ENCODE measurements around the gene HAVCR1.
"Not testable (repeated sequence)": the region's sequence is repeated elsewhere in the genome, so short reads cannot be mapped to it uniquely, and the experiment has no call there.

HAVCR1 gene

DNA sequence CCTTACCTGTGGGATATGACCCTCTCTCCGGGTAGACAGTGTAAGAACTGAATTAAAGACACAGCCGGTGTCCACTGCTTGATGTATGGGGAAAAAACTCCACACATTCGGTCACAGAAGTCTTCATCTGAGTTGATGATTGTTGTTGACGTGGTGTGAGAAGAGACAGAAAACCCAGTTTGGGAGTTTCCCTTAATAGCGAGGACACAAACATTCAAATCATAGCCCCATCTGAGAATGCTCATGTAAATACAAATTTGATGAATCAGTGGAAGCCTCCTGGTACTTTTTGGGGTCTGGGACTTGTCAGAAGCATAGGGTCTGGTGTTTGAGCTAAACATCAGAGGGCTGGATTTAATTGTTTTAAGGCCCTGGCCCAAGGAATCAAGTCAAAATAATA, 11.0 kb downstream of the HAVCR1 start:
- DNase-seq: no peak

DNA sequence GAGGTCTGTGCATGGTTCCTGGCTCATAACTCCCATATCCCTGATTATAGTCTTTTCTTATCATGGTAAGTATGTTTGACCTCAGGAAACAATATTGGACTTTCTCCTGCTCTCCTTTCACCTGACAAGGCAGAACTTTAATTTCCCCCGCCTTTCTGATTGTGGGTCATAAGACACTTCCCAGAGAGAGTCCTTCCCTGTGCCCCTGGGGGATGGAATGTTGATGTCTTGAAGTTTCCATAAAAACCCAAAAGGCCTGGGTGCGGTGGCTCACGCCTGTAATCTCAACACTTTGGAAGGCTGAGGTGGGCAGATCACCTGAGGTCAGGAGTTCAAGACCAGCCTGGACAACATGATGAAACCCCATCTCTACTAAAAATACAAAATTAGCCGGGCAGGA, 11.9 kb downstream of the HAVCR1 start:
- DNase-seq: not testable (repeated sequence)

GRCh38 chr5:157046041-157046440, 12.9 kb downstream of the HAVCR1 start:
- no peak for DNase-seq

DNA sequence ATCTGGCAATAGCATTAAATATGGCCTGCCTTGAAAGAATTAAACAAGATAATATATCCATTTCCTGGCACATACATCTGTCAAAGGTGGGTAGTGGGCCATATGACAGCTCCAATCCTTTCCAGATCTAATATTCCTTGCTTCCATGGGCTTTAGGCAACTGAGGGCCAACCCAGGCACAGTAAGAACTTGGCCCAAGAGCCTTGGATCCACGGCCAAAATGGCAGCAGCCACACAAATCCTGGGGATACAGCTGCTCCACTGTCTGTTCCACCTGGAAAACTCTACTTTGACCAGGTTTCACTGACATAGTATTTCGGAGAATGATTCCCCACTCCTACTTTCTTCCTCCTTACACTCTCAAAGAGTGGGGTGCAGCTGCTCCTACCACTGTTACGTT, 13.3 kb downstream of the HAVCR1 start:
- DNase-seq: no peak

DNA sequence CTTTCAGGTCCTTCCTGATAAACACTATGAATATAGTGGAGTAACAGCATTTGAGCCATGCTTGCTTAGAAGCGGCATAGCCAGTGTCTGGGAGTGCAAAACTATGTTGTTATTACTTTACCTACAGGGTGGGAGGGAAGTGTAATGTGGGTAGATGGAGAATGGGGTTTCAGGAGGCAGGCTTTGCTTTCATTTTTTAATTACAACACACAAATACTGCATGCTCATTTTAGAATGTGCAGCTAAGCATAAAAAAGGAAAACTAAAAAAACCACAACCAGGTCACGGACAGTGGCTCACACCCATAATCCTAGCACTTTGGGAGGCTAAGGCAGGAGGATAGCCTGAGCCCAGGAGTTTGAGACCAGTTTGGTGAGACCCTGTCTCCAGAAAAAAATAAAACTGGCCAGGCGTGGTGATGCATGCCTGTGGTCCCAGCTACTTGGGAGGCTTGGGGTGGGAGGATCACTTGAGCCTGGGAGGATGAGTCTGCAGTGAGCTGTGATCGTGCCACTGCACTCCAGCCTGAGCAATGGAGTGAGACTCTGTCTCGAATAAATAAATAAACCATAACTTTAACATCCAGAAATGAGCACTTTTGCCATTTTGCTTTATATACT, 20.2 kb downstream of the HAVCR1 start:
- DNase-seq: no peak

DNA sequence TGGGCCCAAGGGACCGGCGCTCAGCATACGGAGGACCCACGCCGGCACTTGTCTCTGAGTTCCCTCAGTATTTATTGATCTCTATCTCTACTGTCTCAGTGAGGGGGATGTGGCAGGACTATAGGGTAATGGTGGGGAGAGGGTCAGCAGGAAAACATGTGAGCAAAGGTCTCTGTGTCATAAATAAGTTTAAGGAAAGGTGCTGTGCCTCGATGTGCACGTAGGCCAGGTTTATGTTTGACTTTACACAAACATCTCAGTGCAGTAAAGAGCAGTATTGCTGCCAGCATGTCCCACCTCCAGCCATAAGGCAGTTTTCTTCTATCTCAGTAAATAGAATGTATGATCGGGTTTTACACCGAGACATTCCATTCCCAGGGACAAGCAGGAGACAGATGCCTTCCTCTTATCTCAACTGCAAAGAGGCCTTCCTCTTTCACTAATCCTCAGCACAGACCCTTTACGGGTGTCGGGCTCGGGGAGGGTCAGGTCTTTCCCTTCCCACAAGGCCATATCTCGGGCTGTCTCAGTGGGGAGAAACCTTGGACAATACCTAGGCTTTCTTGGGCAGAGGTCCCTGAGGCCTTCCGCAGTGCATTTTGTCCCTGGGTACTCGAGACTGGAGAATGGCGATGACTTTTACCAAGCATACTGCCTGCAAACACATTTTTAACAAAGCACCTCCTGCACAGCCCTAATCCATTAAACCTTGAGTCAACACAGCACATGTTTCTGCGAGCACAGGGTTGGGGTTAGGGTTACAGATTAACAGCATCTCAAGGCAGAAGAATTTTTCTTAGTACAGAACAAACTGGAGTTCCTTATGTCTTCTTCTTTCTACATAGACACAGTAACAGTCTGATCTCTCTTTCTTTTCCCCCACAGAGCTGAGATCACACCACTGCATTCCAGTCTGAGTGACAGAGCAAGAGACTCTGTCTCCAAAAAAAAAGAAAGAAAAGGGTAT, 24.5 kb downstream of the HAVCR1 start:
- not testable (repeated sequence) for DNase-seq

DNA sequence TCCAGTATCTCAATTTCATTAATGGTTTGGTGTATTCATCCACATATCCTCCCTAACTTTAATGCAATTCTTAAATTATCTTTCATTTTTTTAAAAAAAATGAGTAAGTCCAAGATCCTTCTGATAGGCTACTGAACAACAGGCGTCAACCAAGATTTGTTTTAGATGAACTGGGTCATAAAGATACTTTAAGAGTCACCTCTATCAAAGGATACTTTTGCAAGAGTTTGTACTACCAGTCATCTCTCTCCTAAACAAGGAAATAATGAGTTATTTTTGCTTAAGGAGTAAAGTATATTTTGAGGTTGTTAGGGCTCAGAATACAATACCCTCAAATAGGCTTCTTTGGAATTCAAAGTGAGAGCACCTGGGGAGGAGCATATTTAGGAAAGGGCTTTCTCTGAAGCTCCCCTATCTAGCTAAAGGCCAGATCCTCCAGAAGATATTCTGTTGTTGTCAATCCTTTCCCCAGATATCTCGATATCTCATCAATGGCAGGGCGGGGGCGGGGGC, 25.8 kb downstream of the HAVCR1 start:
- no peak for DNase-seq

DNA sequence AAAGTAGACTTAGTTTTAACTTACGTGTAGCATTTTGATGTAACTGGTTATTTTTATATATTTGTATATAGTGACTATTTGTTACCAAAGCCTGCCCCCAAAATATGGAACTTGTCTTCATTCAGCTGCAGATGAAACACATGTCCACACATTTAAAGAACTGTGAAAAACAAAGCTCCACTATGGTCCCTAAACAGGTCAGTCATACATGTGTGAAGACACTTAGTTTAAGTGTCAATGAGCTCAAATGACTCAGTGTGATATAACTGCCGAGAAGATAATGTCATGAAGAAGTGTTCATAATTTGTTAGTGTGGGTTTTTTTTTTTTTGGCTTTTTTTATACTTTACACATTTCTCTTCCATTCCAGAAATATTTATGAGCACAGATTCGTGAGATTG, 28.2 kb downstream of the HAVCR1 start:
- no peak for DNase-seq

- no peak for DNase-seq
Observed at GRCh38 chr5:157029457-157029856, 29.5 kb downstream of the HAVCR1 start.

GRCh38 chr5:157027663-157028062, 31.3 kb downstream of the HAVCR1 start:
- DNase-seq: not testable (repeated sequence)

- peak; percentile 20 for DNase-seq
Observed at GRCh38 chr5:157026789-157027424, 32.0 kb downstream of the HAVCR1 start.

DNA sequence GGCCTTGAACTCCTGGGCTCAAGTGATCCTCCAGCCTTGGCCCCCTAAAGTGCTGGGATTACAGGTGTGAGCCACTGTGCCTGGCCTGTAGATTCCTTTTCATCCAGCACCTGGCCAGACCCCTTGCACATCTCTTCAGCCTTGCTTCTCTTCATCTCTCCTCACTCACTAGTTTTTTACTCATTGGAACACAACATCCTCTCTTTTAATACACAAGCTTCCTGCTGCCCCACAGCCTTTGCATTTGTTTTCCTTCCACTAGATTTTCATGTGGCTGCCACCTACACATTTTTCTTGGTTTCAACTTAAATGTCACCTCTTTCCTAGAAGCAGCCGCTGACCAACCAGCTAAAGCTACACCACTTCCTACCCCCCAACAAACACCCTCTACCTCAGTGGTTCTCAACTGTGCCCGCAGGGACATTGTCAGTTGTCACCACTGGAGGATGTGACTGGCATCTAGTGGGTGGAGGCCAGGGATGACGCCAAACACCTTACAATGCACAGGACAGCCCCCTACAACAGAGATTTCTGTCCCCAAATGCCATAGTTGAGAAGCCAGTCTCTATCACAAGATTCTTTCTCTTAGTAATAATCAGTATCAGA, 33.7 kb downstream of the HAVCR1 start:
- no peak for DNase-seq

- DNase-seq: no peak
Observed at GRCh38 chr5:157024208-157024959, 34.5 kb downstream of the HAVCR1 start.

DNA sequence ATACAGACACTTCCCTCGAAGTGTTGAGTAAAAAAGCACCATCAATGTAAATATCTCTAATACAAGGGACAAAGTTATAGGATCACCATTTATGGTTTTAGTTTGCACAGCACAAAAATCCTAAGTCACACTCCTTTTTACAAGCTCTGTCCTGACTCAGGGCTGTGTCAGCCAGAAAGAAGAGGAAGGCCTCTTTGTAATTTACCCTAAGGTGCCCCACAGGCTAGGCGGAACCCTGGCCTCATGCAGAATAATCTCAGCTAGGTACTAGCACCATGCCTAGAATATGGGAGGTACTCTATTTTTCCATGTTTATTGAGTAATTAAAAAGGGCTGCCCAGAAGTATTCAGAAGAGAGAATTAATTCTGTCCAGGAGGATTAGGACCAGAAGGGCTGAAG, 36.9 kb downstream of the HAVCR1 start:
- DNase-seq: no peak

DNA sequence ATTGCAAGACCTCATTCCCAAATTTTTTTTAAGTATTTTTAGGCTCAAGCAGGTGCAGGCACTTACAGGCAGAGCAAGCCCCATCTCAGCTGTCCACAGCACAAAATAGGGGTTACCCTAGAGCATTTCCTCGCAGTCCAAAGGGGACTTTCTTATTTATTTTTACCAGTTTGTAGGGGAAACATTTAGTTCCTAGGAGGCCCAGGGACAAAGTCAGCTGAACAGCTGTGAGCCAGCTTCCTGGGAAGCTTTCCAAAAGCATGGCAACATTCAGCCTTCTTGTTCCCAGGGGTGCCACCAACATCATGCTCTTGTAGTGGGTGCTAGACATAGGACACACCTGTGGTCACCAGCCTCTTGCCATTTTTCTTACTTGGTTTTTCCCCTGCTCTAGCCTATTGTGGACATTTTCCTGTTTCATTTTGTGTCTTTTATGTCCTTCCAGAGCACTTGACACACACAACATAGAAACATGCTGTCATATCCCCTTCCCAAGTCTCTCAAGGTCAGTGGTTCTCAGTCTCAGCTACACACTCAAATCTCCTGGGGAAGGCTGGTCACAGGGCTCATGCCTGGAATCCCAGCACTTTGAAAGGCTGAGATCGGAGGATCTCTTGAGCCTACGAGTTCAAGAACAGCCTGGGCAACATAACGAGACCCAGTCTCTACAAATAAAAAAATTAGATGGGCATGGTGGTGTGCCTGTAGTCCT, 38.2 kb downstream of the HAVCR1 start:
- no peak for DNase-seq

DNA sequence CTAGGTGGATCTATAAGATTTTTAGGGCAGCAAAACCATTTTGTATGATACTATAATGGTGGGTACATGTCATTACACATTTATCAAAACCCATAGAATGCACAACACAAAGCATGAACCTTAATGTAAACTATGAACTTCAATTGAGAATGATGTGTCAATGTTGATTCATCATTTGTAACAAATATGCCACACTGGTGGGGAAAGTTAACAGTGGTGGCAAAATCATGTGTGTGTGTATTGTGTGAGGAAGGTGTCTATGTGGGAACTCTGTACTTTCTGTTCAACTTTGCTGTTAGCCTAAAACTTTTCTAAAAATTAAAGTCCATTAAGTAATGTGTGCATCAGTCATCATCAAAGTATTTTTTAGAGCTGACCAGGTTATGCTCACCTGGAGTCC, 38.9 kb downstream of the HAVCR1 start:
- DNase-seq: no peak

- not testable (repeated sequence) for DNase-seq
Observed at GRCh38 chr5:157014143-157014542, 44.8 kb downstream of the HAVCR1 start.

- no peak for DNase-seq
Observed at GRCh38 chr5:157006262-157006661, 52.7 kb downstream of the HAVCR1 start.

DNA sequence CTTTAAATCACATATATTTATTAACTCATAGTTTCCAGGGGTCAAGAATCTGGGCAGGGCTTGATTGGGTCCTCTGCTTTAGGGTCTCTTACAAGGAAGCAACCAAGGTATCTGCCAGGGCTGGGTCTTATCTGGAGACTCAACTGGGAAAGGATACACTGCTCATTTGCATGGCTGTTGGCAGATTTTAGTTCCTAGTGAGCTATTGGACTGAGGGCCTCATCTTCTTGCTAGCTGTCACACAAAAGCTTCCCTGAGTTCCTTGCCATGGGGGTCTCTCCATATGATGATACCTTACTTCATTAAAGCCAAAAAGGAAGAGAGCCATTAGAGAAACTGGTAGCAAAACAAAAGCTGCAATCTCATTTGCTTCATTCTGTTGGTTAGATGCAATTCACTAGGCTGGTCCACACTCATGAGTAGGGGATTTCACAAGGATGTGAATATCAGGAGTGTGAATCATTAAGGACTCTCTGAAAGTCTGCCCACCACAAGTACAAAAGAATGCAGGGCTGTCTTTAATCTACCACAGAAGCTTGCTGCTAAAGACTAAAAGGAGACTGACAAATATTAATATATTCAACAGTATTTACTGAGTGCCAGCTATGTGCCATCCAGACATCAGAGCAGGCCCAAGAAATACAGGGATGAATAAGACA, 53.9 kb downstream of the HAVCR1 start:
- DNase-seq: no peak

- no peak for DNase-seq
Observed at GRCh38 chr5:156991714-156992113, 67.2 kb downstream of the HAVCR1 start.

GRCh38 chr5:156984064-156984463, 74.9 kb downstream of the HAVCR1 start:
- DNase-seq: no peak

Data from 8988T (cell line).